GM21381 (cell line): ENCODE results near the gene DGLUCY.
"Not testable (repeated sequence)": the region's sequence is repeated elsewhere in the genome, so short reads cannot be mapped to it uniquely, and the experiment has no call there.

ENCODE experiments used
- ATAC-seq: cut with Tn5 transposase; IDR thresholded peaks from one replicate; pipeline ENCODE4 v1.9.1; 2021; ENCODE audit warnings: mild to moderate bottlenecking, moderate library complexity; ENCODE audit not compliant: unreplicated experiment

Gene DGLUCY

GRCh38 chr14:91202234-91202974, 88.5 kb downstream of the DGLUCY start:
- no peak for ATAC-seq

- ATAC-seq = no peak
These were observed 90.8 kb downstream of the DGLUCY start for GRCh38 chr14:91204657-91205056.

GRCh38 chr14:91205459-91205858, 91.6 kb downstream of the DGLUCY start:
- ATAC-seq = no peak

GRCh38 chr14:91207008-91207407, 93.1 kb downstream of the DGLUCY start:
- no peak for ATAC-seq

- ATAC-seq = no peak
These were observed 97.1 kb downstream of the DGLUCY start for GRCh38 chr14:91211017-91211416.

- no peak for ATAC-seq
These were observed 100.4 kb downstream of the DGLUCY start for GRCh38 chr14:91214306-91214705.

GRCh38 chr14:91215381-91215780, 101.5 kb downstream of the DGLUCY start:
- no peak for ATAC-seq

GRCh38 chr14:91216731-91217226, 102.9 kb downstream of the DGLUCY start:
- ATAC-seq = no peak

- ATAC-seq = no peak
These were observed 104.1 kb downstream of the DGLUCY start for GRCh38 chr14:91218014-91218413.

- ATAC-seq = no peak
These were observed 105.9 kb downstream of the DGLUCY start for GRCh38 chr14:91219517-91220389.

GRCh38 chr14:91220581-91221000, 106.7 kb downstream of the DGLUCY start:
- no peak for ATAC-seq

- no peak for ATAC-seq
These were observed 107.4 kb downstream of the DGLUCY start for GRCh38 chr14:91221270-91221669.

GRCh38 chr14:91223028-91223783, 109.3 kb downstream of the DGLUCY start:
- ATAC-seq = no peak

- no peak for ATAC-seq
These were observed 111.2 kb downstream of the DGLUCY start for GRCh38 chr14:91225025-91225424.

- ATAC-seq = not testable (repeated sequence)
These were observed 112.5 kb downstream of the DGLUCY start for GRCh38 chr14:91226360-91226759.

- no peak for ATAC-seq
These were observed 113.3 kb downstream of the DGLUCY start for GRCh38 chr14:91227183-91227628.

- ATAC-seq = peak; percentile 80
These were observed 114.5 kb downstream of the DGLUCY start for GRCh38 chr14:91228112-91229004.

GRCh38 chr14:91229005-91229382, 115.1 kb downstream of the DGLUCY start:
- no peak for ATAC-seq

GRCh38 chr14:91229743-91230200, 115.9 kb downstream of the DGLUCY start:
- ATAC-seq = peak; percentile 65
